SK-N-SH (cell line): ENCODE data around the gene C6orf89. TPM values are rescaled to one million over a fixed set of nuclear protein-coding genes. Genes with fewer than 3 reads are reported as not detected.

ENCODE experiments used
- CTCF ChIA-PET: fragments of 300-600, 350-600 bp; formaldehyde crosslinking; extraction: SDS; loops from one replicate; lab custom pipeline; 2021; lab: Yijun Ruan, JAX
- POLR2A ChIA-PET: fragments of 350-600 bp; sonication (Branson Sonifier 250); formaldehyde crosslinking; extraction: SDS; loops from one replicate; lab custom pipeline; 2020; ENCODE audit warnings: antibody characterized with exemption, inconsistent platforms; lab: Yijun Ruan, JAX
- DNase-seq: peaks from one replicate; pipeline ENCODE4 v3.0.0; 2012
- H2AFZ ChIP-seq: fragments of 200-600 bp; sonication (generic); 2 replicates; pipeline ENCODE4 v1.8.1; 2016; ENCODE audit warnings: antibody characterized with exemption, mild to moderate bottlenecking, low read depth
- H3F3A ChIP-seq: fragments of 200-600 bp; sonication (generic); replicated peaks from 2 replicates; pipeline ENCODE3; 2016; ENCODE audit warnings: antibody characterized with exemption, mild to moderate bottlenecking; ENCODE audit not compliant: insufficient read depth
- H3K27ac ChIP-seq, 2 experiments: fragments of 200-500 bp in 1 of 2; fragments of 200-600 bp in 1 of 2; sonication (Bioruptor generic) in 1 of 2; sonication (generic), shearing (Covaris generic) in 1 of 2; 2 replicates each; pipeline versions ENCODE4 v1.5.1 to v1.6.1; 2014 to 2016; ENCODE audit warnings: low read depth in 2 of 2, inconsistent platforms in 1 of 2, low read length in 1 of 2, mild to moderate bottlenecking in 1 of 2, mixed read lengths in 1 of 2
- H3K27me3 ChIP-seq: fragments of 200-600 bp; sonication (generic), shearing (Covaris generic); 2 replicates; pipeline ENCODE4 v1.6.1; 2016; ENCODE audit warnings: mixed run types; ENCODE audit not compliant: insufficient read depth
- H3K36me3 ChIP-seq, 2 experiments: fragments of 200-500 bp in 1 of 2; fragments of 200-600 bp in 1 of 2; sonication (Bioruptor generic) in 1 of 2; sonication (generic) in 1 of 2; replicated peaks in 1 of 2; 2 replicates each; pipeline versions ENCODE3 to v1.5.1; 2014 to 2016; ENCODE audit warnings: low read length in 1 of 2, mild to moderate bottlenecking in 1 of 2; ENCODE audit not compliant: insufficient read depth in 2 of 2, control insufficient read depth in 1 of 2
- H3K4me1 ChIP-seq, 2 experiments: fragments of 200-500 bp in 1 of 2; fragments of 200-600 bp in 1 of 2; sonication (Bioruptor generic) in 1 of 2; sonication (generic), shearing (Covaris generic) in 1 of 2; 2 replicates each; pipeline versions ENCODE4 v1.5.1 to v1.6.1; 2014 to 2016; ENCODE audit warnings: low read depth in 1 of 2, low read length in 1 of 2, mixed run types in 1 of 2; ENCODE audit not compliant: insufficient read depth in 2 of 2, control insufficient read depth in 1 of 2
- H3K4me2 ChIP-seq: fragments of 200-600 bp; sonication (generic), shearing (Covaris generic); 2 replicates; pipeline ENCODE4 v1.6.1; 2017; ENCODE audit warnings: mixed run types
- H3K4me3 ChIP-seq, 2 experiments: fragments of 200-500 bp in 1 of 2; fragments of 200-600 bp in 1 of 2; sonication (Bioruptor generic) in 1 of 2; sonication (generic), shearing (Covaris generic) in 1 of 2; 2 replicates each; pipeline versions ENCODE4 v1.5.1 to v1.8.1; 2014 to 2016; ENCODE audit warnings: low read depth in 2 of 2, inconsistent platforms in 1 of 2, low read length in 1 of 2, mild to moderate bottlenecking in 1 of 2, mixed read lengths in 1 of 2, moderate library complexity in 1 of 2
- H3K79me2 ChIP-seq: fragments of 200-600 bp; sonication (generic); 2 replicates; pipeline ENCODE4 v1.8.1; 2017; ENCODE audit warnings: mild to moderate bottlenecking; ENCODE audit not compliant: insufficient read depth
- H3K9ac ChIP-seq: fragments of 200-600 bp; sonication (generic); 2 replicates; pipeline ENCODE4 v1.6.1; 2017; ENCODE audit warnings: mixed run types
- H3K9me2 ChIP-seq: fragments of 200-600 bp; sonication (generic); 2 replicates; pipeline ENCODE4 v1.6.1; 2017; ENCODE audit warnings: mixed run types
- H3K9me3 ChIP-seq: fragments of 200-600 bp; sonication (generic); 2 replicates; pipeline ENCODE4 v1.6.1; 2017; ENCODE audit warnings: mixed run types, mild to moderate bottlenecking, moderate library complexity
- H4K20me1 ChIP-seq: fragments of 200-600 bp; sonication (generic); 2 replicates; pipeline ENCODE4 v1.6.1; 2017; ENCODE audit warnings: mild to moderate bottlenecking, mixed run types; ENCODE audit not compliant: insufficient read depth
- CTCF ChIP-seq: fragments of 200-600 bp; sonication (generic); IDR thresholded peaks from 2 replicates; pipeline ENCODE4 v1.6.1; 2017; ENCODE audit warnings: antibody characterized with exemption, mild to moderate bottlenecking, moderate library complexity
- ELF1 ChIP-seq: IDR thresholded peaks from 2 replicates; pipeline ENCODE4 v1.4.0; 2012
- EP300 ChIP-seq, 2 experiments: IDR thresholded peaks; 2 replicates each; pipeline versions ENCODE4 v1.4.0 to v1.6.1; 2012; ENCODE audit warnings: borderline replicate concordance in 1 of 2, low read depth in 1 of 2, low read length in 1 of 2
- EZH2phosphoT487 ChIP-seq: fragments of 200-600 bp; sonication (generic); IDR thresholded peaks from 2 replicates; pipeline ENCODE4 v1.6.1; 2017; ENCODE audit warnings: low read depth, mixed run types, mild to moderate bottlenecking, antibody characterized with exemption, moderate library complexity, borderline replicate concordance
- FOSL2 ChIP-seq: IDR thresholded peaks from 2 replicates; pipeline ENCODE4 v1.4.0; 2012; ENCODE audit warnings: low read depth, mild to moderate bottlenecking, moderate library complexity, borderline replicate concordance
- FOXJ3 ChIP-seq: sonication (generic); formaldehyde crosslinking; IDR thresholded peaks from 2 replicates; pipeline ENCODE4 v1.5.1; 2020; ENCODE audit warnings: mild to moderate bottlenecking, missing genetic modification reagents
- FOXM1 ChIP-seq: IDR thresholded peaks from 2 replicates; pipeline ENCODE4 v1.4.0; 2012; ENCODE audit warnings: low read depth, mild to moderate bottlenecking
- GABPA ChIP-seq: IDR thresholded peaks from 2 replicates; pipeline ENCODE4 v1.4.0; 2012; ENCODE audit warnings: low read depth, mild to moderate bottlenecking
- GATA2 ChIP-seq: sonication (generic); formaldehyde crosslinking; IDR thresholded peaks from 2 replicates; pipeline ENCODE4 v1.5.0; 2020; ENCODE audit warnings: mild to moderate bottlenecking, missing genetic modification reagents
- IRF3 ChIP-seq: fragments of 150-350 bp; IDR thresholded peaks from 2 replicates; pipeline ENCODE4 v1.6.1; 2016; ENCODE audit warnings: mild to moderate bottlenecking, low read depth, low read length
- JUND ChIP-seq: IDR thresholded peaks from 2 replicates; pipeline ENCODE4 v1.4.0; 2012
- MAX ChIP-seq: IDR thresholded peaks from 2 replicates; pipeline ENCODE4 v1.4.0; 2012; ENCODE audit warnings: low read depth
- MEF2A ChIP-seq: IDR thresholded peaks from 2 replicates; pipeline ENCODE4 v1.4.0; 2012; ENCODE audit warnings: low read depth, borderline replicate concordance
- MXI1 ChIP-seq: IDR thresholded peaks from 2 replicates; pipeline ENCODE4 v1.6.1; 2012; ENCODE audit warnings: mild to moderate bottlenecking, low read depth, low read length, improper control_type of control experiment
- RAD21 ChIP-seq: IDR thresholded peaks from 2 replicates; pipeline ENCODE4 v1.6.1; 2012; ENCODE audit warnings: mild to moderate bottlenecking, low read length
- RFX5 ChIP-seq: IDR thresholded peaks from 2 replicates; pipeline ENCODE4 v1.6.1; 2012; ENCODE audit warnings: mild to moderate bottlenecking, improper control_type of control experiment, low read length
- SMC3 ChIP-seq: IDR thresholded peaks from 2 replicates; pipeline ENCODE4 v1.6.1; 2012; ENCODE audit warnings: low read depth, low read length, improper control_type of control experiment
- TAF1 ChIP-seq: IDR thresholded peaks from 2 replicates; pipeline ENCODE4 v1.6.1; 2012; ENCODE audit warnings: low read depth, mild to moderate bottlenecking, low read length, moderate library complexity, borderline replicate concordance
- TEAD4 ChIP-seq: IDR thresholded peaks from 2 replicates; pipeline ENCODE4 v1.4.0; 2012; ENCODE audit warnings: mild to moderate bottlenecking, borderline replicate concordance; ENCODE audit not compliant: insufficient read depth
- YY1 ChIP-seq: IDR thresholded peaks from 2 replicates; pipeline ENCODE4 v1.4.0; 2012; ENCODE audit warnings: low read depth, mild to moderate bottlenecking
- WGBS: methylation state at CpG from one replicate; pipeline ENCODE4 v1.1.6; 2017; ENCODE audit warnings: low lambda C conversion rate; 5-methylcytosine and 5-hydroxymethylcytosine counted together
- polyA plus RNA-seq, 3 experiments: library from polyadenylated mRNA; depleted of rRNA; stranded (reverse); fragments of >200 nt; gene quantifications; 2 replicates each; pipeline ENCODE4 v1.2.3, GENCODE V29; 2012

Gene C6orf89
- polyA plus RNA-seq, 1 of the 3 experiments (the other 2 are of a cell fraction) = 20.4 TPM

- CTCF ChIA-PET = interaction anchor here (1.7 kb wide), 1 partner anchor 27 kb away, joined by 7 read pairs; the partner anchor contains the start of gene C6orf89
- POLR2A ChIA-PET = no interaction called here
- Histone ChIP-seq H3K9me2 (no peaks in the 10 kb centered on the region), H2AFZ (no peak overlapping the region), H3K4me2 (peak overlapping the region; percentile 48; the same call in 1 of the 2 replicates), H3K27me3 (no peaks in the 10 kb centered on the region), H3K27ac (peak overlapping the region; percentile 34 to 61; a peak in 3 of 4 replicates), H3K79me2 (no peaks in the 10 kb centered on the region), H3F3A (peaks cover 20% of the 10 kb centered on the region), H3K9ac (no peak overlapping the region), H3K4me3 (no peak overlapping the region), H4K20me1 (peaks cover 18% of the 10 kb centered on the region), H3K36me3 (peaks cover 24 to 35% of the 10 kb centered on the region in 2 experiments), H3K9me3 (no peaks in the 10 kb centered on the region), H3K4me1 (peaks cover 0 to 25% of the 10 kb centered on the region in 2 experiments; a peak in 2 of 4 replicates)
- DNase-seq = no peak
- 75% methylated on average over 4 of the region's 4 CpGs for WGBS
- TF ChIP-seq RAD21 = no peak
- TF ChIP-seq MEF2A = no peak
- TF ChIP-seq FOSL2 = no peak
- TF ChIP-seq CTCF = no peak
- no peak for TF ChIP-seq MAX
- no peak for TF ChIP-seq JUND
- no peak for TF ChIP-seq GATA2 (CRISPR knock-in tag)
- TF ChIP-seq IRF3 = no peak
- no peak for TF ChIP-seq FOXM1
- no peak for TF ChIP-seq EP300 (IDR thresholded peaks at IDR 0.05; ENCODE audit: borderline replicate concordance in 1 of 2, low read depth in 1 of 2, low read length in 1 of 2)
- TF ChIP-seq MXI1 = no peak
- TF ChIP-seq TAF1 = no peak
- no peak for TF ChIP-seq RFX5
- no peak for TF ChIP-seq GABPA
- no peak for TF ChIP-seq FOXJ3
- TF ChIP-seq TEAD4 = no peak
- TF ChIP-seq YY1 = no peak
- no peak for TF ChIP-seq EZH2phosphoT487
- TF ChIP-seq SMC3 = no peak
- no peak for TF ChIP-seq ELF1
These were observed 27.3 kb downstream of the C6orf89 start for GRCh38 chr6:36913082-36913481.
